Activated naive CD4-positive, alpha-beta T cell treated with anti-CD3 and anti-CD28 coated beads, Interleukin-2, amount 50 U/mL, for 72 hours (primary cell): ENCODE measurements around the gene IMPDH2. TPM values are rescaled to one million over a fixed set of nuclear protein-coding genes. Genes with fewer than 3 reads are reported as not detected.

Experiments
- ATAC-seq, 2 donors: fragments of 150-1000 bp; cut with Tn5 transposase; 2 replicates each; pipeline ENCODE4 v1.10.0; 2021; ENCODE audit warnings: mild to moderate bottlenecking in 2 of 2, moderate library complexity in 2 of 2
- DNase-seq, 2 donors: peaks; one replicate each; pipeline ENCODE4 v3.0.0; 2021 to 2022; ENCODE audit warnings: low spot score in 2 of 2
- H3K27ac Mint-ChIP-seq, 2 donors: one replicate each; pipeline ENCODE4 v1.8.0; 2022; ENCODE audit warnings: mild to moderate bottlenecking in 2 of 2, mixed read lengths in 2 of 2
- H3K36me3 Mint-ChIP-seq, 2 donors: one replicate each; pipeline ENCODE4 v1.8.0; 2022; ENCODE audit warnings: mixed read lengths in 2 of 2
- H3K9me3 Mint-ChIP-seq, 2 donors: one replicate each; pipeline ENCODE4 v1.8.0; 2022; ENCODE audit warnings: mixed read lengths in 2 of 2
- total RNA-seq, 2 donors: library from RNA; stranded (reverse); gene quantifications; one replicate each; pipeline ENCODE4 v1.2.3, GENCODE V29; 2022

Gene IMPDH2
- 100 to 1,000 TPM; 538 to 637 TPM for total RNA-seq

DNA sequence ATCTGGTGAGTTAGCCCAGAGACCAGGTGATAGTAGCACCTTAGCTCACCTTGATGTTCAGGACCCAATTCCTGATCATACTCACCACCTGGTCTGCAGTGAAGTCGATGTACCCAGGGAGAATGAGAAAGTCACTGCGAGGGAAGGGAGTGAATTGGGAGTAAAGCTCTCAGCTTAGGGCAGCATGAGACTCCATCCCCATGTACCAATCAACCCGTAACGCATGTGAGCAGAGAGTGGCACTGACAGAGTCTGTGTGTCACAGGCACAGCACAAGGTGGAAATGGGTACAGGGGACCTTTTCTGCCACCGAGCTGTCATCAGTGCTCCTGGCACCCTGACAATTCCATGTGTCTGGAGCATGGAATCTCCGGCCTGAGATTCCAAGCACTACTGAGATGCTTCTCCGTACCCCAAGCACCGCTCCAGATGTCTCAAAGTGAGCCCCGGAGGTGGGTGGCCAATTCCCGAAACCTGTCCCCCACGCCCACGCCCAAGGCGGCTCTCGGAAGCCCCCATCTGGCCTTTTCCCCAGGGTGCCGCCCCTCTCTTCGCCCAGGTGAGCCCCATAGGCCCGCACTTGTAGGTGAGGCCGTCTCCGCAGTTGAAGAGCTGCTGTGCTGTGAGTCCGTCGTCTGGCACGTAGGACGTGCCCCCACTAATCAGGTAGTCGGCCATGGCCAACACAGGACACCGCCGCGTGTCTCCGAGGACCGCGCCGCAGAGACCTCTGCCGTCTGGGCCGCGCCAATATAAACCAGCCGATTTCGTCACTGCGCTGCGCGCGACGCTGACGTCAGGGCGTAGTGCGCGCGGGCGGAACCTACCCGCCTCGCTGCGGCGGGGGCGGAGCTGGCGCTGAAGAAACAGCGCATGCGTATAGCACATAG, at the start of gene IMPDH2:
Gene IMPDH2, minus strand, starts transcription at position 726 of the 890 bp plus-strand sequence. Its CDS starts 48 bp downstream, at position 678.
- ATAC-seq: peak; percentile 88 to 94
- peaks cover 52 to 60% of the 10 kb centered on the region in 2 donors for H3K36me3 Mint-ChIP-seq
- H3K9me3 Mint-ChIP-seq: no peaks in the 10 kb centered on the region
- DNase-seq: peak; percentile 94 to 96
- H3K27ac Mint-ChIP-seq: peak within 1 kb of the TSS; percentile 92 to 99

DNA sequence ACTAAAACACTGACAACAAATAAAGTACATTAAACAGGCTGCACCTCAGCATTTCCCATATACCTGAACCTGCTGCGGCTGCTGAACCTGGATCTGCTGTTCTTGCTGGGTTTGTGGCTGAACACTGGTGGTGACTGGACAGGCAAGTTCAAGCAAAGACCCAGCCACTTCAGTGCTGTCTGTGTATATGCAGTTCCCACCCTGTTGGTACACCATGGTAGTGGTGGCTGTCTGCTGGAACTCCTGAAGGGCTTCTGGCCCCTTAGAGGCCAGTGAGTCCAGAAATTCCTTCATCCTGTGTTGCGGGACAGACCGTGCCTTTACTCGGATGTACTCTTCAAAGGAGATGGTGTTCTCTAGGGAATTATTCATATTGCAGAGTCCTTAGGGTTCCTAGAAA, 47.4 kb upstream of the IMPDH2 start:
- Mint-ChIP-seq H3K27ac (peak overlapping the region in 1 of 2 donors; percentile 57), H3K9me3 (no peaks in the 10 kb centered on the region), H3K36me3 (peaks cover 0 to 5% of the 10 kb centered on the region in 2 donors)
- ATAC-seq (no peak), DNase-seq (no peak)

DNA sequence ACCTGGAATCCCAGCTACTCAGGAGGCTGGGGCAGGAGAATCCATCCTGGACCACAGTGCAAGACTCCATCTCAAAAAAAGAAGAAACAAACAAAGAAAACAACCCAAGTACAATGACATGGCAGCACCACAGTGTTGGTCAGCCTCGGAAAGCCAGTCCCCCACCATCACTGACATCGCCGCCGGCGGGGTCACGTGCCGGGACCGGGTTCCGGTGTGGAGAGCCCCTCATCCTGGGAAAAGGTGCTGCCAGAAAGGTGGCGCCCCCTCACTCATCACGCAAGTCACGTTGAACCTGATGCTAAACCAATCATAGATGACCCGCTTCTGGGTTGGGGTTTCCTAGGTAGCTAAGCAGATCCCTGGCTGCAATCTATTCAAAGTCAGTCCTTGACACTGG, 46.9 kb upstream of the IMPDH2 start:
- ATAC-seq: no peak
- Mint-ChIP-seq H3K27ac (no peak overlapping the region), H3K36me3 (peaks cover 0 to 5% of the 10 kb centered on the region in 2 donors), H3K9me3 (no peaks in the 10 kb centered on the region)
- DNase-seq: no peak

DNA sequence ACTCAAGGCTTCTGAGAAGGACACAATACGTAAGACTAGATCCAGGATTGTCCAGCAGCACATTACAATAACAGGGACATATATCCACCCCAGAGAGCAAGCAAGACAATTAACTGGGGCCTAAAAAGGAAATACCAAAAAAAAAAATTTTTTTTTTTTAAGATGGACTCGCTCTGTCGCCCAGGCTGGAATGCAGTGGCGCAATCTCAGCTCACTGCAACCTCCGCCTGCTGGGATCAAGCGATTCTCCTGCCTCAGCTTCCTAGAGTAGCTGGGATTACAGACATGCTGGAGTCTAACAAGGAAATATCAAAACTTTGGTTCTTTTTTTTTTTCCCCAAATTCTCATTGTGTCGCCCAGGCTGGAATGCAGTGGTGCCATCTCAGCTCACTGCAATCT, 28.8 kb upstream of the IMPDH2 start:
- no peak overlapping the region for H3K27ac Mint-ChIP-seq
- H3K9me3 Mint-ChIP-seq: no peaks in the 10 kb centered on the region
- ATAC-seq (no peak), DNase-seq (no peak)
- H3K36me3 Mint-ChIP-seq: peaks cover 8 to 18% of the 10 kb centered on the region in 2 donors

DNA sequence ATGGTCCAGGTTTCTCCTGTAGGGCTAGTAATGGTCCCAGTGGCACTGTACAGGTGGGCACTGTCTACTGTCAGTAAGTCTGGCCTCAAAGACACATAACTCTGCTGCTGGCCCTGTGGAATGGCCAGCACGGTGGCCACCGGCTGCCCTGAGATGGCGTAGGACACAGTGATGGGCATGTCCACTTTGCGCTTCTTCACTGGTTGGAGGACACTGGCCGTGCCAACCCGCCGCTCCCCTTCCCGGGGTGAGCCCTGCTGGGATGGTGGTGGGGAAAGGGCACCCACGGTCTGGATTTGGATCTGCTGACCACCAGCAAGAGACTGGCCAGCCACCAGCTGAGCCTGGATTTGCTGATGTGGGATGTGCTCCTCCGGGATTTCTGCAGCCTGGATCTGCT, 28.1 kb upstream of the IMPDH2 start:
- DNase-seq (no peak), ATAC-seq (no peak)
- Mint-ChIP-seq H3K27ac (no peak overlapping the region), H3K9me3 (no peaks in the 10 kb centered on the region), H3K36me3 (peaks cover 8 to 18% of the 10 kb centered on the region in 2 donors)

DNA sequence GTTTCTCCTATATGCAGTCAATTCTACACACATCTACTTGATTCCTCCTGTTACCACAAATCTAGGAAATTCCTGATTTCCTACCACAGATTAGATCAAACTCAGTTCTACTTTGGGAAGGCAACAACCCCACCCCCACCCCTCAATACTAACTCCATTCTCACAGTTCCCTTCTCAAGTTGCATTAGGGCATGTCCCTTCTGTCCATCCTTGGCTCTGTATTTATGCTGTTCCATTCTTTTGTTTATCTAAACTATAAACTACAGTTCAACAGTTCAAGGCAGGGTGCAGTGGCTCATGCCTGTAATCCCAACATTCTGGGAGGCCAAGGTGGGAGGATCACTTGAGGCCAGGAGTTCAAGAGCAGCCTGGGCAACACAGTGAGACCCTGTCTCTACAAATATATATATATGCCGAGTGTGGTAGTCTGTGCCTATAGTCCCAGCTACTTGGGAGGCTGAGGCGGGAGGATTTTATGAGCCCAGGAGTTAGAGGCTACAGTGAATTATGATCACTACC, 25.2 kb upstream of the IMPDH2 start:
- no peak overlapping the region for H3K27ac Mint-ChIP-seq
- ATAC-seq: no peak
- peaks cover 14 to 15% of the 10 kb centered on the region in 2 donors for H3K36me3 Mint-ChIP-seq
- no peaks in the 10 kb centered on the region for H3K9me3 Mint-ChIP-seq
- DNase-seq: no peak

DNA sequence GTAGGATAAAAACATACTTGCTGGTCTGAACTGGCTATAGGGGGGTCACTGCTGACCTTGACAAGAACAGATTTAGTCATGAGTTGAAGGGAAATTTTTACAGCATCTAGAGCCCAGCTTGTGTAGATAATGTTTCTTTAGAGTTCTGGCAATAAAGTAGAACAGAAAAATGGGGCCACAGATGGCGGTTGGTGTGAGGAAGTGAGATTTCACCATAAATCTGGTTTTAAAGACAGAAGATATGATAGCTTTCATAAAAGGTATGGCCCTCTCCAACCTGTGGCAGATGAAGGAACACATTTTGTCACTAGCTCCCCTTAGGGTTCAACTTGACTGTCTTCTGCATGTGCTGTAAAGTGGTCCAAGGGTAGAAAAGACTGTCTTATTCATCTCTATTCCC, 24.3 kb upstream of the IMPDH2 start:
- no peak overlapping the region for H3K27ac Mint-ChIP-seq
- no peaks in the 10 kb centered on the region for H3K9me3 Mint-ChIP-seq
- ATAC-seq (no peak), DNase-seq (no peak)
- H3K36me3 Mint-ChIP-seq: peaks cover 14 to 15% of the 10 kb centered on the region in 2 donors

DNA sequence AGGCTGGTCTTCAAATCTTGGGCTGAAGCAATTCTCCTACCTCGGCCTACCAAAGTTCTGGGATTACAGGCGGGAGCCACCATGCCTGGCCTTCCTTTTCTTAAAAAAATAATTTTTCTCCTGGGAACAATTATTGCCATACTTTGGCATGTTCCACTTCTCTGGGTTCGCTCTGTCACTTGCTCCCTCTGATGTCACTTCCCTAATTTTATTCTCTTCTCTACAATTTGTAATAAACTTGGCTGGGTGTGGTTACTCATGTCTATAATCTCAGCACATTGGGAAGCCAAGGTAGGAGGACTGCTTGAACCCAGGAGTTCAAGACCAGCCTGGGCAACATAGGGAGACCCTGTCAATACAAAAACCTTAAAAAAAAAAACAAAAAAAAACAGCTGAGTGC, 6.1 kb upstream of the IMPDH2 start:
- peaks cover 0 to 6% of the 10 kb centered on the region in 2 donors for H3K36me3 Mint-ChIP-seq
- no peaks in the 10 kb centered on the region for H3K9me3 Mint-ChIP-seq
- peak overlapping the region; percentile 38 to 66 for H3K27ac Mint-ChIP-seq
- DNase-seq (no peak), ATAC-seq (no peak)

DNA sequence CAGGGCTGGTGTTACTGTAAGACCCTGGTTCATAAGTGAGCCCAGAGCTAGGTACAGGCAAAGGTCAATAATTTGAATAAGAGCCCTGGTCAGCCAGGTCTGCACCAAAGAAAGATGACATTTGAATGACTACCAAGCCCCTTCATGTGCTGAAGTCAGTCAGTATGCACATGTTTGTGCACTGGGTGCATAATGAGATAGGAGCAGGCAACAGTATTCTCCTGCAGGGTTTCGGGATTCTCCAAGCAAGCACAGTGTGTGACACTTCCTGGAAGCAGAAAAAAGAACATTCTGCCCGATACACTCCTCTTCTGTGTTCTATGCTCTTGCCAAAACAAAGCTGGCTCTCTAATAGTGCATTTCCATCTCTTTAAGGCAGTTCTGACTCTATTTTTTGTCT, 5.5 kb upstream of the IMPDH2 start:
- ATAC-seq: no peak
- DNase-seq: no peak
- H3K36me3 Mint-ChIP-seq: peaks cover 0 to 6% of the 10 kb centered on the region in 2 donors
- H3K27ac Mint-ChIP-seq: peak overlapping the region in 1 of 2 donors; percentile 66
- no peaks in the 10 kb centered on the region for H3K9me3 Mint-ChIP-seq

DNA sequence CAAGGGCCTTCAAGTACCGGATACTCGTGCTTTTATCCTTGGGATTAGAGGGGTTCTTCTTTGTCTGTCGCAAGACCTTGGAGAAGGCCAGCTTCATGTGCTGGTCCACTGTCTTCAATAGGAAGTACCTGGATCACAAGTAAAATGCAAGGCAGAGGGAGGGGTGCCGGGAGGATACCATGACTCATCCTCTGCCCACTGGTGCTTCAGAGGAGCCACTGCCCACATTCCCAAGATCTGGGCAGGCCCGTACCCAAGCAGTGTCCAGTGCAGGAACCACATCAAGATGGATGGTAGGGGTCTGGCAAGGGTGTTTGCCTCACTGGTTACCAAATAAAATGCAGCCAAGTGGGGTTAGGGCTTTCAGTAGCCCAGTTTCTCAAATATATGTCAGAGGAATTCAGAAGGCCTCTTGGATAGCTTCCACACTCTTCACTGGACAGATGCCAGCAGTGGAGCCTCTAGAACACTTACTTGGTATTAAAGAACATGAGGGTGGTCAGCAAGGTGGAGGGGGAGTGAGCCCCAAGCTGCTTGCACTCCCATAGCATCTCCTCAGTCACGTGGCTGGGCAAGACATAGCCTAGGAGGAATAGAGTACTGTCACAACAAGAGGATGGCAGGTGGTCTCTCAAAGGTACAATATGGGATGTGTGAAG, 3.6 kb upstream of the IMPDH2 start:
- no peaks in the 10 kb centered on the region for H3K9me3 Mint-ChIP-seq
- DNase-seq (no peak), ATAC-seq (no peak)
- no peak overlapping the region for H3K27ac Mint-ChIP-seq
- H3K36me3 Mint-ChIP-seq: peaks cover 16 to 23% of the 10 kb centered on the region in 2 donors

DNA sequence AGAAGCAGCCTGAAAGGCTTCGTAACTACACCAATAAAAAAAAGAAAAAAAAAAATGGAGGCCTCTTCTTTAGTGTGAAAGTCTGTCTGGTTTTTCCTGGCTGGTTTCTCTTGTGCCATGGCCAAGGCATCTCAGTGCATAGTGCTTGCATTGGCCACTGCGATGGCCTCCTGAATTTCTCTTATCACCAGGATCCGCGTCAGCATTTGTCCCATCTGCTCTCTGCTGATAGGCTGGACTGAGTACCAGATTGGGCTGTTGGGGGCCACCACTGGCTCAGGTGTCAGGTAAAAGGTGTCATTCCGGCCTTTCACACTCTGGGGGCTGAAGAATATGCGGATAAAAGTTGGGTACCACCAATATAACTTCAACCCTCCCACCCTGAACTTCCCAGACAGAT, 1.1 kb upstream of the IMPDH2 start:
- no peak for ATAC-seq
- peak overlapping the region; percentile 44 to 60 for H3K27ac Mint-ChIP-seq
- H3K36me3 Mint-ChIP-seq: peaks cover 41 to 47% of the 10 kb centered on the region in 2 donors
- H3K9me3 Mint-ChIP-seq: no peaks in the 10 kb centered on the region
- DNase-seq: no peak

DNA sequence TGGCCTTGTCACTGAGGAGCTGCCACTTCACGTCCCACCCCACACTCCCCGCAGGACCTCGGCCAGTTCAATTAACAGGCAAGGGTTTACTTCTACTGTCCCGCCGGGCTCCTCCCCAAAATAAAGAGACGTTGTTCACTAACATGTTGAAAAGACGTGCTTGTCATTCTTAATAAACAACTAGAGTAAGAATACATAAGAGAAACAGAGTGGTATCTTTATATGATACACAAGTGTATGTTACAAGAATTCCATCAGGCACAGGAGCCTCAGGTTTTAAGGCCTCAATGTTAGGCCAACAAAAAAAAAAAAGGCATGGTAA, 326 bp upstream of the IMPDH2 start:
- ATAC-seq (no peak), DNase-seq (no peak)
- Mint-ChIP-seq H3K27ac (peak overlapping the region; percentile 92 to 99), H3K36me3 (peaks cover 46 to 54% of the 10 kb centered on the region in 2 donors), H3K9me3 (no peaks in the 10 kb centered on the region)

DNA sequence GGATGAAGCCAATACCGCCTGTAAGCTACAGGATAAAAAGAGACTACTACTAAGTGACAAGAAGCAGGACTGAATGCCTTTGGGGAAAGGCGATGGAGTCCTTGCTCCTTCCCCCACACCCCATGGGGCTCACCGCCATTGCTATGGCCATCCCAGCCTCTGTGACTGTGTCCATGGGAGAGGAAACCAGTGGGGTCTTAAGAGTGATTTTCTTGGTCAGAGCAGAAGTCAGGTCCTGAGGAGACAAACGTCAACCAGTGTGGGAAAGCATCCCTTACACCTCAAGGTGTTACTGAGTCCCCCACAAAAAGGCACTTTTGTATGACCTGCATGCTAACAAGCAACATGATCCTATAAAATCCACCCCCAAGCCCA, 913 bp downstream of the IMPDH2 start:
- H3K36me3 Mint-ChIP-seq: peaks cover 57 to 65% of the 10 kb centered on the region in 2 donors
- H3K9me3 Mint-ChIP-seq: no peaks in the 10 kb centered on the region

DNA sequence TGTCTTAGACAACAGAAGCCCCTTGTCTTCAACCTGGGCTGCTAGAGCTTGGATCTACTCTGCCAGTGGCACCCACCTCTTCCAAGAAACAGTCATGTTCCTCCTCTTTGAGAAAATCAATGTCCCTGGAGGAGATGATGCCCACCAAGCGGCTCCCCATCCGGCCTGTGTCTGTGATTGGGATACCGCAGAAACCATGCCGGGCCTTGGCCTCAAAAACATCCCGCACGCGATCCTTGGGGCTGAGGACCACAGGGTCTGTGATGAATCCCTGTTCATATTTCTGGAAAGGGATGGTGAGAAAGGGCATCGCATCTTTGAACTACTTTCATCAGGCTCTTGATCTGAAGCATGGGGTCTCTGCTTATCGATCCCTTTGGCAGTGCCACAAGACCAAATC, 1.6 kb downstream of the IMPDH2 start:
- H3K36me3 Mint-ChIP-seq: peaks cover 62 to 72% of the 10 kb centered on the region in 2 donors
- no peaks in the 10 kb centered on the region for H3K9me3 Mint-ChIP-seq
- no peak for DNase-seq
- peak overlapping the region; percentile 92 to 99 for H3K27ac Mint-ChIP-seq
- no peak for ATAC-seq

More for the DNA sequence above, 913 bp downstream of the IMPDH2 start:
- peak overlapping the region; percentile 92 to 99 for H3K27ac Mint-ChIP-seq
- ATAC-seq (no peak), DNase-seq (no peak)

DNA sequence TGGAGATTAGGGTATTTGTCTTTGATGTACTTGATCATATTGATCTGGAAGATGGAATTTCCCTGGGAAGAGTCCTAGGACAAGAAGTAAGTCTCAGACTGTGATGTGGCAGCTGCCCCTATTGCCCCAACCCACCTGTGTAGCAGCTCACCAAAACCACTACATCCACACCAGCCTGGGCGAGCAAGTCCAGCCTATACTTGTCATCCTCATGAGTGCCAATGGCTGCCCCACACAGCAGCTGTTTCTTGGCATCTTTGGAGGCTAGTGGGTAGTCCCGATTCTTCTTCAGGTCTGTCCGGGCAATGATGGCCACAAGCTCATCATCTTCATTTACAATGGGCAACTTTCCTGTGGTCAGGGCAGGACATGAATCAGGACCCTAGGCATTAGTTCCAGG, 2.7 kb downstream of the IMPDH2 start:
- ATAC-seq (no peak), DNase-seq (no peak)
- Mint-ChIP-seq H3K9me3 (no peaks in the 10 kb centered on the region), H3K27ac (peak overlapping the region; percentile 97 to 99), H3K36me3 (peaks cover 67 to 72% of the 10 kb centered on the region in 2 donors)

DNA sequence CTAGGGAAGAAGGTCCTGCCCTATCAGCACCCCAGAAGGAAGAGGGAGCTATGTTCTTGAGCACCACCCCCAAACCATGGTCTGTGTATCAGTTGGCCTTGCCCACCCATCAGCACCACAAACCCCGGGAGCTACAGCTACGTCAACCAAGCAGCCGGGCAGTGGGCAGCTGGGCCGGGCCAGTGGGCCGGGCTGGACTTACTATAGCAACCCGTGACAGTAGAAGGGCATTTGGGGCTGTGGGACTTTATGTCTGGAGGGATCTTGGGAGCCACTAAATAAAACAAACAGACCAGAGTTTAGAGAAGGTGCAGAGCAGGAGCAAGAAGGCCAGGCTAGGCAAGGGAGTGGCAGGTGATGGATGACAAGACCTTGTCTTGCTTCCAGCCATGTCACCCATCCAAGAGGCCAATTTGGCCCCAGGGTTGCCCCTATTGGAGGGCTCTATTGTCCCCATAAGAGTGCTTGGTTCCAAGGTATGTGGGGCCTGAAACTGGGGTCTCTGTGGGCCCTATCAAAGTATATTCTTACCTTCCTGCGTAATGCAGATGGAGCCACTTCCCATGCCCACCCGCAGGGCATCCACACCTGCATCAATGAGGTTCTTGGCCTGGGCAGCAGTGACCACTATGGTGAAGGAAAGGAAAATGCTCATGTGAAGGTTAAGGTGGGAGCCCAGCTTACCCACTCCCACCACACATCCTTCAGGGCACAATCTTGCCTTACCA, 3.2 kb downstream of the IMPDH2 start:
- no peak for ATAC-seq
- Mint-ChIP-seq H3K36me3 (peaks cover 71 to 76% of the 10 kb centered on the region in 2 donors), H3K27ac (peak overlapping the region; percentile 85 to 97), H3K9me3 (no peaks in the 10 kb centered on the region)
- DNase-seq: no peak
